ENCODE results near the gene SPRED2.

DNA sequence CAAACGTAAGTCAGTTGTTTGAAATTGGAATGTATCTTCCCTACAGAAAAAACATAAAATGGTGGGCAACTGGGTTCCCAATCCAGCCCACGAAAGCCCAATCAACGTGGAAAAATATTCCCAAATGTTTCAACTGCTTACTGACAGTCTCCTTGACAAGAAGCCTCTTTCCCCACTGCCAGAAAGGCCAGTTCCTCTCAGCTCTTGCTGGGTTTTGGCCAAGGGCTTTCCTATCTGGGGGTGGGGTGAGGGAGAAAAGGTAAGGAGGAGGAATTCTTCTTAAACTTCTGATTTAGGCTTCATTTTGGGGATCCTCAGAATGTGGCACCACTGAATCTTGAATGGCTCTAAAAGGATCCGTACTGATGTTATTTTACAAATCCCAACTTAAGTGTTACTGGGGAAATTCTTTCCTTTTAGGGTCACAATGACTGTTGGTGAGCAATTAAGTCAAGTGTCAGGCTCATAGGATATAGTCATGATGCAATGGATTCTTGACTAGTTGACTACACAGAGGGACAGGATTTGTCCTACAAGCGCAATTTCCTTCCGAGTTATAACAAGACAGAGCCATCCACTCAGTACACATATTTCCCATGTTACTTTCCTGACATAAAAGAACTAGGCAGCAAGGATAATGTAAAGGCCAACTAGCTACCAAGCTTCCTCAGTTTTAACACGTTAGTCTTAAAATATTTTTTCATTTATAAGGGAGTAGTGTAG is 73.6 kb downstream of the SPRED2 start:
- TF ChIP-seq SUZ12 (IDR thresholded peaks at IDR 0.05) (no peak), FOXA1 (IDR thresholded peaks at IDR 0.05) (no peak), SP1 (IDR thresholded peaks at IDR 0.05) (no peak), BHLHE40 (IDR thresholded peaks at IDR 0.05; ENCODE audit: borderline replicate concordance) (no peak), CTBP1 (IDR thresholded peaks at IDR 0.05; ENCODE audit: borderline replicate concordance) (no peak)
